IMR-90 (cell line): ENCODE measurements around the gene PIP5K1B. TPM values are rescaled to one million over a fixed set of nuclear protein-coding genes. Genes with fewer than 3 reads are reported as not detected.

Experiments
- ATAC-seq: fragments of 200-7000 bp; cut with Tn5 transposase; 2 replicates; pipeline ENCODE4 v1.9.1; 2020; ENCODE audit warnings: low read depth, mild to moderate bottlenecking, moderate library complexity
- BruUV-seq: library from RNA; stranded (reverse); fragments of 400-500 nt; replicated peaks from 2 replicates; lab custom pipeline; 2021; lab: Mats Ljungman, UMichigan
- CTCF ChIA-PET: fragments of 300-600 bp; formaldehyde crosslinking; extraction: SDS; loops from one replicate; lab custom pipeline; 2021; ENCODE audit warnings: antibody characterized with exemption; lab: Yijun Ruan, JAX
- POLR2A ChIA-PET: fragments of 300-600 bp; sonication (Branson Sonifier 250); formaldehyde crosslinking; loops from one replicate; lab custom pipeline; 2022; ENCODE audit warnings: antibody characterized with exemption; ENCODE audit not compliant: unreplicated experiment; lab: Charles Lee
- DNase-seq: peaks from one replicate; pipeline ENCODE4 v3.0.0; 2013
- H2AFZ ChIP-seq: replicated peaks from 2 replicates; pipeline ENCODE3; 2013; ENCODE audit warnings: low read length, mild to moderate bottlenecking; ENCODE audit not compliant: poor library complexity
- H2AK5ac ChIP-seq: 2 replicates; pipeline ENCODE4 v1.6.1; 2013; ENCODE audit warnings: low read depth, low read length, inconsistent platforms
- H2AK9ac ChIP-seq: replicated peaks from 2 replicates; pipeline ENCODE3; 2013; ENCODE audit warnings: mild to moderate bottlenecking, low read depth, low read length, moderate library complexity; ENCODE audit not compliant: poor library complexity
- H2BK120ac ChIP-seq: 2 replicates; pipeline ENCODE4 v1.6.1; 2013; ENCODE audit warnings: low read depth, low read length, inconsistent platforms
- H2BK15ac ChIP-seq: 3 replicates; pipeline ENCODE4 v1.6.1; 2013; ENCODE audit warnings: low read depth, low read length, inconsistent platforms
- H2BK20ac ChIP-seq: 2 replicates; pipeline ENCODE4 v1.6.1; 2013; ENCODE audit warnings: low read depth, mild to moderate bottlenecking, inconsistent platforms, low read length, moderate library complexity
- H2BK5ac ChIP-seq: 2 replicates; pipeline ENCODE4 v1.6.1; 2013; ENCODE audit warnings: mild to moderate bottlenecking, low read depth, low read length, inconsistent platforms; ENCODE audit not compliant: poor library complexity, severe bottlenecking
- H3K14ac ChIP-seq: replicated peaks from 2 replicates; pipeline ENCODE4 v1.6.1; 2013; ENCODE audit warnings: low read depth, low read length, inconsistent platforms
- H3K18ac ChIP-seq: 2 replicates; pipeline ENCODE4 v1.6.1; 2013; ENCODE audit warnings: low read depth, low read length, control low read depth
- H3K23ac ChIP-seq: 2 replicates; pipeline ENCODE4 v1.6.1; 2013; ENCODE audit warnings: low read depth, low read length, inconsistent platforms
- H3K27ac ChIP-seq: 2 replicates; pipeline ENCODE4 v1.5.1; 2013; ENCODE audit warnings: mild to moderate bottlenecking, control low read depth, low read length; ENCODE audit not compliant: insufficient read depth
- H3K27me3 ChIP-seq: 2 replicates; pipeline ENCODE4 v1.6.1; 2013; ENCODE audit warnings: low read length; ENCODE audit not compliant: control insufficient read depth, insufficient read depth
- H3K36me3 ChIP-seq: 2 replicates; pipeline ENCODE4 v1.6.1; 2013; ENCODE audit warnings: low read length, mixed read lengths; ENCODE audit not compliant: control insufficient read depth, insufficient read depth
- H3K4ac ChIP-seq: 2 replicates; pipeline ENCODE4 v1.6.1; 2013; ENCODE audit warnings: low read depth, low read length, inconsistent platforms
- H3K4me1 ChIP-seq: 2 replicates; pipeline ENCODE4 v1.6.1; 2013; ENCODE audit warnings: low read length, mixed read lengths; ENCODE audit not compliant: control insufficient read depth, insufficient read depth
- H3K4me2 ChIP-seq: 2 replicates; pipeline ENCODE4 v1.6.1; 2013; ENCODE audit warnings: low read depth, mild to moderate bottlenecking, control low read depth, low read length, moderate library complexity
- H3K4me3 ChIP-seq: 2 replicates; pipeline ENCODE4 v1.5.1; 2013; ENCODE audit warnings: low read depth, mild to moderate bottlenecking, control low read depth, low read length, moderate library complexity; ENCODE audit not compliant: insufficient read depth
- H3K56ac ChIP-seq: 2 replicates; pipeline ENCODE4 v1.6.1; 2013; ENCODE audit warnings: low read length, inconsistent platforms; ENCODE audit not compliant: insufficient read depth; ENCODE audit errors: extremely low read depth
- H3K79me1 ChIP-seq, 2 experiments: 2 replicates each; pipeline ENCODE4 v1.6.1; 2013; ENCODE audit warnings: low read length in 2 of 2, inconsistent platforms in 1 of 2, low read depth in 1 of 2
- H3K9ac ChIP-seq: 2 replicates; pipeline ENCODE4 v1.6.1; 2013; ENCODE audit warnings: low read depth, low read length, control low read depth
- H3K9me1 ChIP-seq: 2 replicates; pipeline ENCODE4 v1.6.1; 2013; ENCODE audit warnings: low read length, inconsistent platforms; ENCODE audit not compliant: insufficient read depth
- H3K9me3 ChIP-seq: 2 replicates; pipeline ENCODE4 v1.6.1; 2013; ENCODE audit warnings: low read length; ENCODE audit not compliant: control insufficient read depth, insufficient read depth
- H4K20me1 ChIP-seq: 2 replicates; pipeline ENCODE4 v1.6.1; 2013; ENCODE audit warnings: low read length, inconsistent platforms; ENCODE audit not compliant: insufficient read depth
- H4K5ac ChIP-seq: 2 replicates; pipeline ENCODE4 v1.6.1; 2013; ENCODE audit warnings: mild to moderate bottlenecking, low read depth, low read length, control low read depth
- H4K8ac ChIP-seq, 2 experiments: 2 replicates each; pipeline ENCODE4 v1.6.1; 2013; ENCODE audit warnings: low read depth in 2 of 2, low read length in 2 of 2, control low read depth in 1 of 2, inconsistent platforms in 1 of 2
- H4K91ac ChIP-seq: 2 replicates; pipeline ENCODE4 v1.6.1; 2013; ENCODE audit warnings: low read depth, low read length, inconsistent platforms; ENCODE audit not compliant: insufficient read depth
- CEBPB ChIP-seq: IDR thresholded peaks from 2 replicates; pipeline ENCODE4 v1.6.1; 2012; ENCODE audit warnings: low read depth, low read length, improper control_type of control experiment
- ELK1 ChIP-seq: fragments of 150-350 bp; IDR thresholded peaks from 2 replicates; pipeline ENCODE4 v1.6.1; 2016; ENCODE audit warnings: low read depth, mild to moderate bottlenecking, low read length, moderate library complexity, borderline replicate concordance
- FOS ChIP-seq: fragments of 150-350 bp; IDR thresholded peaks from 2 replicates; pipeline ENCODE4 v1.6.1; 2016; ENCODE audit warnings: low read depth, low read length
- MAFK ChIP-seq: IDR thresholded peaks from 2 replicates; pipeline ENCODE4 v1.6.1; 2012; ENCODE audit warnings: low read depth, low read length, improper control_type of control experiment
- MAZ ChIP-seq: IDR thresholded peaks from 2 replicates; pipeline ENCODE4 v1.6.1; 2012; ENCODE audit warnings: low read depth, mild to moderate bottlenecking, low read length, improper control_type of control experiment, moderate library complexity, borderline replicate concordance
- MXI1 ChIP-seq: IDR thresholded peaks from 2 replicates; pipeline ENCODE4 v1.6.1; 2012; ENCODE audit warnings: low read depth, mild to moderate bottlenecking, low read length, moderate library complexity, borderline replicate concordance
- NFE2L2 ChIP-seq: fragments of 150-350 bp; IDR thresholded peaks from 2 replicates; pipeline ENCODE4 v1.6.1; 2016; ENCODE audit warnings: low read depth, mild to moderate bottlenecking, low read length
- POLR2A ChIP-seq: IDR thresholded peaks from 2 replicates; pipeline ENCODE4 v1.6.1; 2012; ENCODE audit warnings: mild to moderate bottlenecking, low read depth, low read length
- RCOR1 ChIP-seq: IDR thresholded peaks from 2 replicates; pipeline ENCODE4 v1.6.1; 2012; ENCODE audit warnings: mild to moderate bottlenecking, low read length, improper control_type of control experiment; ENCODE audit not compliant: insufficient replicate concordance
- RFX5 ChIP-seq: IDR thresholded peaks from 2 replicates; pipeline ENCODE4 v1.8.0; 2012; ENCODE audit warnings: low read depth, mild to moderate bottlenecking, low read length, moderate library complexity
- USF2 ChIP-seq: fragments of 150-350 bp; IDR thresholded peaks from 2 replicates; pipeline ENCODE4 v1.6.1; 2017; ENCODE audit warnings: mild to moderate bottlenecking, antibody characterized with exemption, low read length, low read depth
- WGBS, 2 experiments: methylation state at CpG; one replicate each; pipeline versions ENCODE4 v1.1.5 to v1.1.7; 2013; ENCODE audit warnings: missing lambda C conversion rate in 2 of 2; ENCODE audit not compliant: insufficient read length in 1 of 2; ENCODE audit errors: extremely low coverage in 2 of 2; 5-methylcytosine and 5-hydroxymethylcytosine counted together
- dilution Hi-C: fragments of 300-500 bp; cut with HindIII; formaldehyde crosslinking; loops from one replicate; pipeline ENCODE4 v1.14.3; 2018; ENCODE audit warnings: low sequenced_read_pairs; ENCODE audit not compliant: unreplicated experiment
- in situ Hi-C: fragments of 300-500 bp; cut with MboI; formaldehyde crosslinking; loops from 3 replicates; pipeline ENCODE4 v1.14.3; 2019; ENCODE audit warnings: low sequenced_read_pairs, inconsistent platforms, mixed read lengths
- intact Hi-C: fragments of 100-400 bp; cut with micrococcal nuclease; formaldehyde crosslinking; loops from 2 replicates; pipeline ENCODE4 v1.10.0; 2022
- polyA plus RNA-seq, 3 experiments: library from polyadenylated mRNA; depleted of rRNA; stranded (reverse); fragments of >200 nt; gene quantifications; 2 replicates each; pipeline ENCODE4 v1.2.3, GENCODE V29; 2012; ENCODE audit warnings: low replicate concordance in 1 of 3
- total RNA-seq: library from RNA; depleted of rRNA; stranded (reverse); fragments of >200 nt; gene quantifications from 2 replicates; pipeline ENCODE4 v1.2.3, GENCODE V29; 2012

PIP5K1B gene
- total and polyA plus RNA-seq, 2 of the 4 experiments (the other 2 are of a cell fraction), result not detected

GRCh38 chr9:68750786-68751185, 45.7 kb downstream of the PIP5K1B start:
- TF ChIP-seq MXI1 (no peak), MAZ (no peak), ELK1 (no peak), FOS (no peak), USF2 (no peak), MAFK (no peak), CEBPB (no peak), NFE2L2 (no peak), RCOR1 (no peak), POLR2A (no peak), RFX5 (no peak)
- Histone ChIP-seq H4K5ac (no peak overlapping the region), H3K14ac (no peak overlapping the region), H4K20me1 (no peaks in the 10 kb centered on the region), H3K27me3 (no peaks in the 10 kb centered on the region; the same call in 1 of the 2 replicates), H2BK20ac (no peak overlapping the region), H3K4me3 (no peak overlapping the region), H2BK5ac (no peak overlapping the region), H2AFZ (no peak overlapping the region), H3K23ac (no peak overlapping the region), H3K9me3 (no peaks in the 10 kb centered on the region), H4K8ac (no peak overlapping the region), H3K4me1 (no peaks in the 10 kb centered on the region), H2BK120ac (no peak overlapping the region), H2AK5ac (no peak overlapping the region), H3K9ac (no peak overlapping the region), H3K9me1 (no peaks in the 10 kb centered on the region), H3K56ac (no peak overlapping the region), H3K27ac (no peak overlapping the region), H3K79me1 (no peaks in the 10 kb centered on the region), H4K91ac (no peak overlapping the region), H3K4ac (no peak overlapping the region), H3K36me3 (no peaks in the 10 kb centered on the region), H3K18ac (no peak overlapping the region), H2BK15ac (no peak overlapping the region), H2AK9ac (no peak overlapping the region), H3K4me2 (no peak overlapping the region)
- intact Hi-C loops (no loop called here), in situ Hi-C loops (no loop called here), dilution Hi-C loops (no loop called here)
- ChIA-PET POLR2A (no interaction called here), CTCF (no interaction called here)
- ATAC-seq (no peak), DNase-seq (no peak)
- no TSS peak for BruUV-seq
- WGBS, 2 experiments, result 39% methylated on average over 3 of the region's 4 CpGs; no CpG with 5 or more reads in 1 of the 2 experiments
